GM12892 (cell line): ENCODE data around the gene IL17RC.

Experiments used
- DNase-seq: peaks from one replicate; pipeline ENCODE4 v3.0.0; 2011; ENCODE audit not compliant: insufficient read length
- FAIRE-seq: peaks from 2 replicates; lab custom pipeline; 2011; peaks lifted over from hg19 to GRCh38; lab: Jason Lieb, UNC
- POLR2A ChIP-seq: IDR thresholded peaks from 2 replicates; pipeline ENCODE4 v1.6.1; 2011; ENCODE audit warnings: low read depth, low read length, control low read depth
- POLR2AphosphoS5 ChIP-seq: IDR thresholded peaks from 2 replicates; pipeline ENCODE4 v1.6.1; 2011; ENCODE audit warnings: low read depth, low read length, control low read depth
- TAF1 ChIP-seq: IDR thresholded peaks from 2 replicates; pipeline ENCODE4 v1.6.1; 2011; ENCODE audit warnings: low read depth, mild to moderate bottlenecking, control low read depth, low read length, borderline replicate concordance

Gene IL17RC

DNA sequence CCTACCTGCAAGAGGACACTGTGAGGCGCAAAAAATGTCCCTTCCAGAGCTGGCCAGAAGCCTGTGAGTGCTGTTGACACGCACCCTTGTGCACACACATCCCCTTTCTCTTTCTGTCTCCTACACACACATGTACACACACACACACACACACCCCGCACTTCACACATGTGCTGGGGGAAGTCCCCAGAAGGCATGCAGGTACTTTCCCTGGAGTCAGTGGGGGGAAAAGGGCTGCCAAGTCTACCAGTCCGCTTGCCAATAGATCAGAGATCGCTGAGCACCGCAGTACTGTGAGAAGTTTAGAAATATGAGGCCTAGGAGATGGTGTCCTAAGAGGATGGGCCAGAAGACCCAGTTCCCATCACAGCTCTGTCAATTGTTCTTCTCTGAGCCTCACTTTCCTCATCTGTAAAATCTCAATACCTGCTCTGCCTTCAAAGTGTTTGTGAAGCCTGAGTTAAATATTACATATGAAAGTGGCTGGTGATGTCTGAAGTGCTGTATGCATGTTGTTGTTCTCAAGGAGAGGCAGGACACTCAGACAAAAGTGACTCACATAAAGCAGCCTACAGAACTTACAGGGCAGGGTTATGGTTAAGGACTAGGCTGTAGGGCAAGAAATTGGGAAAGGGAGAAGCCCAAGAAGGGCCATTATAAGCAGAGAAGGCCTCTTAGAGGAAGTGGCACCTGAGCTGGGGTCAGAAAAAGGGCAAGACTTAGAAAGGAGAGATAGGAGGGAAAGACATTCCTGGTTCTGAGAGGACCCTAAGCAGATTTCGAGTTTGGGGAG is 7.5 kb upstream of the IL17RC start:
- FAIRE-seq (no peak), DNase-seq (no peak)
- TF ChIP-seq TAF1 (no peak), POLR2AphosphoS5 (no peak), POLR2A (no peak)

DNA sequence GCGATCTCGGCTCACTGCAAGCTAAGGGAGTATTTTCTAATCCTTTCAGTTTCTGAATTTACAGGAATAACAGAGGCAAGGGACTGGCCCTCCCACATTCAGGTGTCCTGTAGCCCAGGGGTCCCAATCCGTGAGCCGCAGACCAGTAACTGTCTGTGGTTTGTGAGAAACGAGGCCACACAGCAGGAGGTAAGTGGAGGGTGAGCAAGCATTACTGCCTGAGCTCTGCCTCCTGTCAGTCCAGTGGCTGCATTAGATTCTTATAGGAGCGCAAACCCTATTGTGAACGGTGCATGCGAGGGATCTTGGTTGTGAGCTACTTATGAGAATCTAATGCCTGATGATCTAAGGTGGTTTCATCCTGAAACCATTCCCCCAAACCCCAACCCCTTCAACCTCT is 5.0 kb upstream of the IL17RC start:
- FAIRE-seq (no peak), DNase-seq (no peak)

DNA sequence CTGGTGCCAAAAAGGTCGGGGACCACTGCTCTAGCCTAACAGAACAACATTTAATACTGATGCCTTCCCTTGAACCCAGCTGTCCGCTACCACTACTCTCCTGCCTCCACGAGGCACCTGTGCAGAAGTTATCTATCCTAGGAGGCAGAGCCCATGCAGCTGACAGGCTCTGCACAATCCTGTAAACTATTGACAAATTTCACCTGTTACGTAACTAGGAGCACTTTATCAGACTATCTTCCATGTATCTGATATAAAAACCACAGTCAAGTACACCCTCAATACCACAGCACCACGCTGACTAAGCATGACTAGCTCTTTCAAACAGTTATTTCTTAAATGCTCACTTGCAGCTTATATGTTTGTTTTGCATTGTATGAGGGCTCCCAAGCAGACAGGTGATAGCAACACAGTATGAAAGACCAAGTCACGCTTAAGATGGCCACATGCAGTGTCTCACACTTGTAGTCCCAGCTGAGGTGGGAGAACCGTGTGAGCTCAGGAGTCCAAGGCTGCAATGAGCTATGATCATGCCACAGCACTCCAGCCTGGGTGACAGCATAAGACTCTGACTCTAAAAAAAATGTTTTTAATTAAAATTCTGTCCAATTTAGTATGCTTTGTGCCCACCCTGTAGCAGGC is 4.5 kb upstream of the IL17RC start:
- FAIRE-seq (no peak), DNase-seq (no peak)
- TF ChIP-seq TAF1: no peak
- TF ChIP-seq POLR2A: no peak
- TF ChIP-seq POLR2AphosphoS5: no peak

More for the DNA sequence above, 5.0 kb upstream of the IL17RC start:
- TF ChIP-seq POLR2AphosphoS5 (no peak), POLR2A (no peak), TAF1 (no peak)

- DNase-seq (no peak), FAIRE-seq (no peak)
- TF ChIP-seq POLR2AphosphoS5 (no peak), POLR2A (no peak), TAF1 (no peak)
Measured at GRCh38 chr3:9913601-9914000, 3.3 kb upstream of the IL17RC start.

- FAIRE-seq: no peak
- no peak for DNase-seq
- TF ChIP-seq POLR2A (no peak), POLR2AphosphoS5 (no peak), TAF1 (no peak)
Measured at GRCh38 chr3:9914011-9914410, 2.9 kb upstream of the IL17RC start.

DNA sequence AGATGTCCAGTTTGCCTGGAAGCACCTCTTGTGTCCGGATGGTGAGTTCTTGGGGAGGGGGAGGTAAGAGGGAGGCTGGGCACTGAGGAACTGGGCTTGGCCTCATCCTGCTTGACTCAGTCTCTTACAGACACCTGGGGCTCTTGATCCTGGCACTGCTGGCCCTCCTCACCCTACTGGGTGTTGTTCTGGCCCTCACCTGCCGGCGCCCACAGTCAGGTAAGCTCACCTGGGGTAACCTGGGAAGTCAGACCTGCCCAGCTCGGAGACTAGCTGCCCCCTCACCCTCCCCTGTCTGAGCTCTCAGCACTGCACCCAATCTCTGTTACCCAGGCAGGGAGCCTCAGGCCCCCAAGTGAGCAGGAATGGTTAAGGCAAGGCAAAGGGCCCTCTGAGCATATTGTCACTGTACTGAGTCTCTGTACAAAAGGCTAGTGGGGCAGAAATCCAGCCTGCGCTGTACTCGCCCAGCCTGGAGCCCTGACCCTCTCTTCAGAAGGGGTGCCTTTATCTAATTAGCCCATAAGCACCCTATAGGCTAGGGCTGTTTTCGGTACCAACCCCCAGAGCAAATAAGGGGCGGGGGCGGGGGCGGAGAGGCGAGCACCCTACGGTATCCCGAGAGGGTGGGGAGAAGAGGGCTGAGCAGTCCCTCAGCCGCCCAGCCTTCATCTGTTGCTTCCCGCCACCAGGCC is 2.2 kb upstream of the IL17RC start:
- no peak for TF ChIP-seq POLR2A
- TF ChIP-seq POLR2AphosphoS5: no peak
- no peak for TF ChIP-seq TAF1
- no peak for FAIRE-seq
- no peak for DNase-seq

DNA sequence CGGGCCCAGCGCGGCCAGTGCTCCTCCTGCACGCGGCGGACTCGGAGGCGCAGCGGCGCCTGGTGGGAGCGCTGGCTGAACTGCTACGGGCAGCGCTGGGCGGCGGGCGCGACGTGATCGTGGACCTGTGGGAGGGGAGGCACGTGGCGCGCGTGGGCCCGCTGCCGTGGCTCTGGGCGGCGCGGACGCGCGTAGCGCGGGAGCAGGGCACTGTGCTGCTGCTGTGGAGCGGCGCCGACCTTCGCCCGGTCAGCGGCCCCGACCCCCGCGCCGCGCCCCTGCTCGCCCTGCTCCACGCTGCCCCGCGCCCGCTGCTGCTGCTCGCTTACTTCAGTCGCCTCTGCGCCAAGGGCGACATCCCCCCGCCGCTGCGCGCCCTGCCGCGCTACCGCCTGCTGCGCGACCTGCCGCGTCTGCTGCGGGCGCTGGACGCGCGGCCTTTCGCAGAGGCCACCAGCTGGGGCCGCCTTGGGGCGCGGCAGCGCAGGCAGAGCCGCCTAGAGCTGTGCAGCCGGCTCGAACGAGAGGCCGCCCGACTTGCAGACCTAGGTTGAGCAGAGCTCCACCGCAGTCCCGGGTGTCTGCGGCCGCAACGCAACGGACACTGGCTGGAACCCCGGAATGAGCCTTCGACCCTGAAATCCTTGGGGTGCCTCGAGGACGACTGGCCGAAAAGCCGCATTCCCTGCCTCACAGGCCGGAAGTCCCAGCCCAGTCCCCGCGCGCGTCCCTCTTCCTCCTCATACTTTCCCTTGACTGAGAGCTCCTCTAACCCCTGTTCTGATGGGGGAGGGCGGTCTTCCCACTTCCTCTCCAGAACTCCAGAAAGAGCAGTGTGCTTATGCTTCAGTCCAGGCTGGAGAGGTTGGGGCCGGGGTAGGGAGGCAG is 1.4 kb upstream of the IL17RC start:
- DNase-seq (no peak), FAIRE-seq (no peak)
- TF ChIP-seq POLR2AphosphoS5: no peak
- TF ChIP-seq TAF1: no peak
- no peak for TF ChIP-seq POLR2A

DNA sequence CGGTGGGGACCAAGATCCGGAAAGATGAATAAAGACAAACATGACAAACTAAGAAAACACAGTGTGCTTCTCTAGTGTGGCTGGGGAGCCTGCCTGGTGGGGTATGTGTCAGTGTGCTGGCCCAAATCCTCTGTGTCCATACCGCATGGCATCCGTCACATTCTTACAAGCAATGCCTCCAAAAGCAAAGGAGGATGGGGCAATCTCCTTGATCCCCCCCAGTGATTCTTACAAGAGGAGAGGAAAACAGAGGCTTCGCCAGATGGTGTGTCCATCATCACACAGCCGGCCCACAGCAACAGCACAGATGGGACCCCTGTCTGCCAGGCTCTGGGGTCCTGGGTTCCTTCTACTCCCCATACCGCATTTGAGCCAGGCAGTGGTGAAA is 558 bp upstream of the IL17RC start:
- TF ChIP-seq POLR2A (no peak), POLR2AphosphoS5 (no peak), TAF1 (no peak)
- no peak for DNase-seq
- FAIRE-seq: no peak

DNA sequence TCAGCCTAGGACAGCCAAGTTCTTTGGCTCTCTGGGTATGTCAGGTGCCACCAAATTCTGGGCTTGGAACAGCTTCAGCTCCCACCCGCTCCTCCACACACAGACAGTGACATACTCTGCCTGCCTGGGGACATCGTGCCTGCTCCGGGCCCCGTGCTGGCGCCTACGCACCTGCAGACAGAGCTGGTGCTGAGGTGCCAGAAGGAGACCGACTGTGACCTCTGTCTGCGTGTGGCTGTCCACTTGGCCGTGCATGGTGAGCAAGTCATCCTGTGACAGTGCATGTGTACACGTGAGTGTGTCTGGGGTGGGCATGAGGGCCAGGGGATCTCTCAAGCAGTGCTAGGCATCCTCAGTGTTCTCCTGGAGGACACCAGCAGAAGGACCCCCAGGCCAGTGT is 922 bp downstream of the IL17RC start:
- FAIRE-seq: no peak
- no peak for DNase-seq
- TF ChIP-seq POLR2A (no peak), TAF1 (no peak)

- DNase-seq (no peak), FAIRE-seq (no peak)
- TF ChIP-seq TAF1: no peak
- TF ChIP-seq POLR2A: no peak
- no peak for TF ChIP-seq POLR2AphosphoS5
Measured at GRCh38 chr3:9918261-9919038, 1.6 kb downstream of the IL17RC start.
